ENCODE data around the gene TMCC2. TPM values are rescaled to one million over a fixed set of nuclear protein-coding genes. Genes with fewer than 3 reads are reported as not detected.

The TMCC2 gene
- total RNA-seq, 4 donors from 2014 or later = 3.1 to 8.9 (median 5.5) TPM

DNA sequence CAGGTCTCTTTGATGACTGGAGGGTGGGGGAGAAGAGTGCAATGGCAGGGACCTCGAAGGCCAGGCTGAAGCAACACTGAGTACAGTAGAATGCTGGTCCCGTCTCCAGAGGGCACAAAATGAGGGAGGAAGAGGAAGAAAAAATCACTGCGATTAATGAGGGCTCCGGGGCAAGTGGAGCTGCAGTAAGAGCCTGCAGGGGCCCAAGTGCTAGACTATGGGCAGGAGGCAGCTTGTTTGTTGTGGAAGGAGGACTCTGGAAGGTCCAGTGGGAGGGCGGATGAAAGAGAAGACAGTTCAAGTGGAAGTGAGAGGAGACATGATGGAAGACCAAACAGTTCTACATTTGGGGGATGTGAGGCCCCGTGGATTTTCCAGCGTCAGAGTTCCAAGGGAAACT, 17.4 kb downstream of the TMCC2 start:
- H3K27ac ChIP-seq = no peak overlapping the region
- no peaks in the 10 kb centered on the region for H3K9me3 ChIP-seq
- WGBS, 2 donors (ENCODE audit: low coverage in 1 of 2) = 88 to 89% methylated on average over 6 to 7 of the region's 7 CpGs
- H3K36me3 ChIP-seq = peaks cover 0 to 19% of the 10 kb centered on the region in 2 donors
- ATAC-seq = no peak
- H3K4me1 ChIP-seq = peaks cover 3 to 40% (median 31%) of the 10 kb centered on the region in 3 donors
- no peak for TF ChIP-seq POLR2A (IDR thresholded peaks at IDR 0.05)
- TF ChIP-seq, protein P1, sequence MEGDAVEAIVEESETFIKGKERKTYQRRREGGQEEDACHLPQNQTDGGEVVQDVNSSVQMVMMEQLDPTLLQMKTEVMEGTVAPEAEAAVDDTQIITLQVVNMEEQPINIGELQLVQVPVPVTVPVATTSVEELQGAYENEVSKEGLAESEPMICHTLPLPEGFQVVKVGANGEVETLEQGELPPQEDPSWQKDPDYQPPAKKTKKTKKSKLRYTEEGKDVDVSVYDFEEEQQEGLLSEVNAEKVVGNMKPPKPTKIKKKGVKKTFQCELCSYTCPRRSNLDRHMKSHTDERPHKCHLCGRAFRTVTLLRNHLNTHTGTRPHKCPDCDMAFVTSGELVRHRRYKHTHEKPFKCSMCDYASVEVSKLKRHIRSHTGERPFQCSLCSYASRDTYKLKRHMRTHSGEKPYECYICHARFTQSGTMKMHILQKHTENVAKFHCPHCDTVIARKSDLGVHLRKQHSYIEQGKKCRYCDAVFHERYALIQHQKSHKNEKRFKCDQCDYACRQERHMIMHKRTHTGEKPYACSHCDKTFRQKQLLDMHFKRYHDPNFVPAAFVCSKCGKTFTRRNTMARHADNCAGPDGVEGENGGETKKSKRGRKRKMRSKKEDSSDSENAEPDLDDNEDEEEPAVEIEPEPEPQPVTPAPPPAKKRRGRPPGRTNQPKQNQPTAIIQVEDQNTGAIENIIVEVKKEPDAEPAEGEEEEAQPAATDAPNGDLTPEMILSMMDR (IDR thresholded peaks at IDR 0.05) = no peak
- no peak overlapping the region for H3K4me3 ChIP-seq
- no peaks in the 10 kb centered on the region for H3K27me3 ChIP-seq

DNA sequence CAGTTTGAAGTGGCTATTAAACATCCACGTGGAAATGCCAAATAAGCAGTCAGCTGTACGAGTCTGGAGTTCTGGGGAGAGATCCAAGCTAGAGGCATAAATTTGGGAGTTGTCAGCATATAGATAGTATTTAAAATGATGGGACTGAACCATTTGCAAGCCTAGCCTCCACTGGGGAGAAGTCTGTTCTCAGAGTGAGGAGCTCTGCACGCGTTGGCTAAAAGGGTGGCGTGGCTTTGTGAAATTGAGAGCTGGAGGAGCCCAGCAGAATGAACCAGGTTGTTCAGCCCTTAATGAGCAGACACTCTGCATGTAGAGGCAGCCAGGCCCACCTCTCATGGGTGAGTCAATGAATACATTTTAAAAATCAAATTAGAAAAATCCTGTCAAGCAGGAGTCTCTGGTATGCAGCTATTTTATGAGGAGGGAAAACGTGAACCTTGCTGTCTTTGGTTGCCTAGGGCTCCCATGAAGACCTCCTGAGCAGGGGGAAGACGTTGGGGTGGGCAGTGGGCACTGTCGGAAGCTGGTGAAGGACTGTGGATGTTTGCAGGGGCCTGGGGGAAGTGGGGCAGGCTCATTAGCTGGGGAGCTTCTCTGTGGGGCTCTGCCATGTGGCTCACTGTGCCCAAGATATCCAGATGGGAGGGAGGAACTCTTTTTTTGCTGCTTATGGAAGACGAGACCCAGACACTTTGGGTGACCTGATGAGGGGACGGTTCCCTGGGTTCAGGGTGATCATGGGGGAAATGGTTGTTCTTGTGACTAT, 18.8 kb downstream of the TMCC2 start:
- Histone ChIP-seq H3K27me3 (no peaks in the 10 kb centered on the region), H3K27ac (peak overlapping the region in 2 of 4 donors; percentile 25 to 61), H3K4me1 (peaks cover 3 to 55% (median 31%) of the 10 kb centered on the region in 3 donors), H3K9me3 (no peaks in the 10 kb centered on the region), H3K4me3 (no peak overlapping the region), H3K36me3 (peaks cover 0 to 15% of the 10 kb centered on the region in 2 donors)
- 77 to 79% methylated on average over 8 of the region's 10 CpGs for WGBS, 2 donors (ENCODE audit: low coverage in 1 of 2)
- ATAC-seq = no peak
- TF ChIP-seq POLR2AphosphoS5 (IDR thresholded peaks at IDR 0.05) (no peak), EP300 (IDR thresholded peaks at IDR 0.05) (no peak), POLR2A (IDR thresholded peaks at IDR 0.05) (no peak)
- TF ChIP-seq, protein P1 (IDR thresholded peaks at IDR 0.05) = no peak

DNA sequence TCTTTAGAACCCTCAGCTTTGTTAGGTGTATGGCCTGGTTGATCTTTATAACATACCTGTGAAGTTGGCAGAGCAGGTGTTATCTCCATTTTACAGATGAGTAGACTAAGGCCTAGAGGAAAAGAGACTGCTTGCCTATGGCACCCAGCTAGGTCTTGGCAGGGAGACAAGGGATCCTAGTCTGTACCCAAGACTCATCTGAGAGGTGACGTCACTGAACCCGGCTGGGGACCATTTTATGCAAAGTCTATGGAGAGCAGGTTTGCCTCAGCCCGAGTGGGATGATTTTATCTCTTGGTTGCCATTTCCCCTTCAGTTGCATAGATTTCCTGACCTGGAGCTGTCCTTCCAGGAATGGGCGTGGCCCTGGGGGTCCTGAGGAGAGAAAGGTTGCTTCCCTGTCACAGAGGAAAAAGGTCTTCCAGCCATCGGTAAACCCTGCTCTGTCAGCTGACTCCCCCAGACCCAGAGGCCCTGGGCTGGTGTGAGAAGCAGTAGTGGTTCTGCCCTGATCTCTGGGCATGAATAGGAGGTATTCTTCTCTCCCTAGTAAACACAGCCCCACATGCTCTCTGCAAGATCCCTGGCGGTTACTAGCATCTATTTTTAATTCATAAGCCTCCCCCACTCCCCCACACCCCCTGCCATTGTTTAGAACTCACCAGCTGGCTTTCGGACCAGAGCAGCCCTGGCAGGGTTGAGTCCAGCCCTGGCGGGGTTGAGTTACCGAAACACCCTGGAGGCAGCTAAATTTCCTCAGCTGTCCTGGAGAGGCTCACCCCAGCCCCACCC, 19.6 kb downstream of the TMCC2 start:
- WGBS, 2 donors (ENCODE audit: low coverage in 1 of 2) = 0 to 36% methylated on average over 1 to 8 of the region's 9 CpGs
- Histone ChIP-seq H3K9me3 (no peaks in the 10 kb centered on the region), H3K27ac (peak overlapping the region in 3 of 4 donors; percentile 25 to 61 (median 53)), H3K36me3 (peaks cover 0 to 7% of the 10 kb centered on the region in 2 donors), H3K4me1 (peaks cover 3 to 62% (median 31%) of the 10 kb centered on the region in 3 donors), H3K4me3 (no peak overlapping the region), H3K27me3 (no peaks in the 10 kb centered on the region)
- TF ChIP-seq POLR2A (IDR thresholded peaks at IDR 0.05) (no peak), POLR2AphosphoS5 (IDR thresholded peaks at IDR 0.05) (peak; percentile 16), EP300 (IDR thresholded peaks at IDR 0.05) (no peak)
- TF ChIP-seq, protein P1 (IDR thresholded peaks at IDR 0.05) = no peak
- peak; percentile 35 for ATAC-seq

DNA sequence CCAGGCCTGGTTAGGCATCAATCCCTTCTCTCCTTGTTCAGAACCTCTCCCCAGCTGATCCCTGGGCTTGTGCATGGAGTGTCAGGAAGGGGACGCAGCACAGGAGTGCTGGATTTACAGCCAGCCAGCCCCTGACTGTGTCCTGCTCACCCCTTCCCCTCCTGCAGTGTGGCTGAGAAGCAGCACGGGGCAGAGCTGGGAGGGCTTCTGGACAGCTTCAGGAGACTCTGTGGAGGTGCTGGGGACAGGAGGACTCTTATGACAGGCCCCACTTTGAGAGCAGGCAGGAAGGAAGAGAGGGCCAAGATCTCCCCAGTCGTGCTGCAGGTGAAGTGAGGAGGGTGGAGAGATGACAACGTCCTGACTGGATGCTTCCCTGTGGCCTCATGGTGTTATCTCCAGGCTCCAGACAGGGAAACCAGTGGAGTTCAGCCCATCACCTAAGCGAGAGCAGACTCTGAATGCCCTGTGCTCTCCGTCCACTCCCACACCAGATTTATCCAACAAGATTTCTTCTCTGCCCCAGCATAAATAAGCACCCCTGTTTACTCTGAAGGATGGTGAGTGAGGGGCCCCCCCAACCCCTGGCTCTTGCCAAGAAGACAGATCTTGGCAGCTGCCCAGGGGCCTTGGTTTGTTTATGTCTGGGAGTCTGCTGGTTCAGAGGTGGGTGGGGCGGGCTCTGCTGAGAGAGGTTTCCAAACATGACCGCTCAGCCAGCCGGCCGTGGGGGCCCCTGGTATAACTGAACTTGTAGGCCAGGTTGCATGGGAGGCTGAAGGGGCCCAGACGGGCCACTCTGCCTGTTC, 21.3 kb downstream of the TMCC2 start:
- peak; percentile 54 for ATAC-seq
- 14% methylated on average over 1 of the region's 11 CpGs; no CpG with 5 or more reads in 1 of the 2 donors for WGBS, 2 donors (ENCODE audit: low coverage in 1 of 2)
- peak; percentile 52 for TF ChIP-seq POLR2AphosphoS5 (IDR thresholded peaks at IDR 0.05)
- TF ChIP-seq EP300 (IDR thresholded peaks at IDR 0.05) = no peak
- H3K27ac ChIP-seq = peak overlapping the region in 3 of 4 donors; percentile 59 to 69 (median 66)
- peaks cover 3 to 66% (median 31%) of the 10 kb centered on the region in 3 donors for H3K4me1 ChIP-seq
- H3K9me3 ChIP-seq = no peaks in the 10 kb centered on the region
- H3K36me3 ChIP-seq = no peaks in the 10 kb centered on the region
- no peak overlapping the region for H3K4me3 ChIP-seq
- no peaks in the 10 kb centered on the region for H3K27me3 ChIP-seq

DNA sequence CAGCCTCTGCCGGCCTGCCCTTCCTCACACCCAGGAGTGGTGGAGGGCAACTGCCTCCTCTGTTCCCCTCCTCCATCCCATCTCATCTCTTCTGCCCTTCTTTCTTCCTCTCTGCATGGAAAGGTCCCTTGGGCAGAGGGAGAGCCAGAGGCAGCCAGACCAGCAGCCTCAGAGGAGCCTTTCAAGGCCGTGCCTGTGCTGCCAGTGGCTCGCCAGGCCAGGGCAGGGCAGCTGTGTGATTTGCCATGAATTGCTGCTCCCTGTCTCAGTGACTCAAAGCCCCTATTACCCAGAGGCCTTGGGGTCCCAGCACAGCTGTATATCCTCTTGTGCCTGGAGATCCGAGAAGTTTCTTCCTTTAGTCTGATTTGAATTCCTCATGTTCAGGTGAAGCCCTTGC, 21.9 kb downstream of the TMCC2 start:
- H3K27me3 ChIP-seq = no peaks in the 10 kb centered on the region
- 100% methylated on average over 1 of the region's 4 CpGs; no CpG with 5 or more reads in 1 of the 2 donors for WGBS, 2 donors (ENCODE audit: low coverage in 1 of 2)
- peak overlapping the region in 3 of 4 donors; percentile 59 to 69 (median 66) for H3K27ac ChIP-seq
- no peak for TF ChIP-seq EP300 (IDR thresholded peaks at IDR 0.05)
- no peak for TF ChIP-seq POLR2AphosphoS5 (IDR thresholded peaks at IDR 0.05)
- TF ChIP-seq, protein P1 (IDR thresholded peaks at IDR 0.05) = no peak
- TF ChIP-seq POLR2A (IDR thresholded peaks at IDR 0.05) = no peak
- H3K9me3 ChIP-seq = no peaks in the 10 kb centered on the region
- no peaks in the 10 kb centered on the region for H3K36me3 ChIP-seq
- peaks cover 3 to 66% (median 31%) of the 10 kb centered on the region in 3 donors for H3K4me1 ChIP-seq
- ATAC-seq = no peak
- no peak overlapping the region for H3K4me3 ChIP-seq
